Body of pancreas (tissue), 4 donors: ENCODE results near the gene NACA2.

Experiments
- CTCF ChIP-seq, 7 experiments: fragments of 450-650 bp in 4 of 7; fragments of 200-600 bp in 3 of 7; sonication (generic) in 3 of 7; IDR thresholded peaks; one replicate each; pipeline ENCODE4 v1.5.1; 2016 to 2019; ENCODE audit warnings: antibody characterized with exemption in 7 of 7
- POLR2A ChIP-seq, 3 donors: fragments of 450-650 bp; IDR thresholded peaks; one replicate each; pipeline ENCODE4 v1.6.1; 2016; ENCODE audit warnings: antibody characterized with exemption in 3 of 3, mild to moderate bottlenecking in 2 of 3

- peak; percentile 23 to 75 (median 70) for TF ChIP-seq CTCF (IDR thresholded peaks at IDR 0.05)
- TF ChIP-seq POLR2A (IDR thresholded peaks at IDR 0.05), result no peak
These were observed 39.7 kb downstream of the NACA2 start for GRCh38 chr17:61551255-61551742.
